H9 (cell line): Measurements from ENCODE around the gene RABGAP1L. TPM values are rescaled to one million over a fixed set of nuclear protein-coding genes. Genes with fewer than 3 reads are reported as not detected.

Experiments
- DNase-seq: peaks from one replicate; pipeline ENCODE4 v3.0.0-alpha.2; 2017
- H2AFZ ChIP-seq: one replicate; pipeline ENCODE4 v1.6.1; 2013; ENCODE audit warnings: mild to moderate bottlenecking, low read length, control low read depth, moderate library complexity
- H2AK5ac ChIP-seq: 2 replicates; pipeline ENCODE4 v1.6.1; 2013; ENCODE audit warnings: low read length, control low read depth, mixed read lengths; ENCODE audit not compliant: insufficient read length
- H2BK120ac ChIP-seq: one replicate; pipeline ENCODE4 v1.6.1; 2013; ENCODE audit warnings: low read depth, mild to moderate bottlenecking, low read length, control low read depth, inconsistent platforms; ENCODE audit not compliant: poor library complexity, severe bottlenecking
- H2BK12ac ChIP-seq: 2 replicates; pipeline ENCODE4 v1.6.1; 2013; ENCODE audit warnings: low read length, control low read depth, mixed read lengths, low read depth; ENCODE audit not compliant: insufficient read length
- H2BK15ac ChIP-seq: 2 replicates; pipeline ENCODE4 v1.6.1; 2013; ENCODE audit warnings: low read depth, low read length, control low read depth
- H2BK20ac ChIP-seq: one replicate; pipeline ENCODE4 v1.6.1; 2013; ENCODE audit warnings: low read depth, mild to moderate bottlenecking, low read length, control low read depth, inconsistent platforms; ENCODE audit not compliant: poor library complexity, severe bottlenecking
- H2BK5ac ChIP-seq: 2 replicates; pipeline ENCODE4 v1.6.1; 2013; ENCODE audit warnings: low read length, control low read depth, mixed read lengths; ENCODE audit not compliant: insufficient read length
- H3K14ac ChIP-seq: 2 replicates; pipeline ENCODE4 v1.6.1; 2013; ENCODE audit warnings: low read length, control low read depth; ENCODE audit not compliant: insufficient read depth
- H3K18ac ChIP-seq: 2 replicates; pipeline ENCODE4 v1.6.1; 2013; ENCODE audit warnings: low read depth, mild to moderate bottlenecking, mixed read lengths, low read length, control low read depth; ENCODE audit not compliant: insufficient read length
- H3K23ac ChIP-seq: 2 replicates; pipeline ENCODE4 v1.6.1; 2013; ENCODE audit warnings: low read length, control low read depth, mixed read lengths, low read depth; ENCODE audit not compliant: insufficient read length
- H3K23me2 ChIP-seq: 2 replicates; pipeline ENCODE4 v1.6.1; 2013; ENCODE audit warnings: low read depth, mild to moderate bottlenecking, mixed read lengths, low read length, control low read depth; ENCODE audit not compliant: insufficient read length, poor library complexity, severe bottlenecking
- H3K27ac ChIP-seq: 2 replicates; pipeline ENCODE4 v1.5.1; 2013; ENCODE audit warnings: low read length, control low read depth, mixed read lengths, low read depth; ENCODE audit not compliant: insufficient read length
- H3K27me3 ChIP-seq: 2 replicates; pipeline ENCODE4 v1.6.1; 2013; ENCODE audit warnings: low read length, control low read depth, inconsistent platforms; ENCODE audit not compliant: insufficient read depth
- H3K4ac ChIP-seq: 2 replicates; pipeline ENCODE4 v1.6.1; 2013; ENCODE audit warnings: low read depth, mild to moderate bottlenecking, control low read depth, inconsistent platforms, low read length, moderate library complexity
- H3K4me1 ChIP-seq: 2 replicates; pipeline ENCODE4 v1.6.1; 2013; ENCODE audit warnings: low read length, control low read depth, inconsistent platforms; ENCODE audit not compliant: insufficient read depth
- H3K4me2 ChIP-seq: 2 replicates; pipeline ENCODE4 v1.6.1; 2013; ENCODE audit warnings: low read length, control low read depth, mixed read lengths; ENCODE audit not compliant: insufficient read length, insufficient read depth
- H3K56ac ChIP-seq: 2 replicates; pipeline ENCODE4 v1.6.1; 2013; ENCODE audit warnings: low read depth, mild to moderate bottlenecking, mixed read lengths, low read length, control low read depth; ENCODE audit not compliant: insufficient read length
- H3K79me1 ChIP-seq: 2 replicates; pipeline ENCODE4 v1.6.1; 2013; ENCODE audit warnings: low read depth, mild to moderate bottlenecking, moderate library complexity, low read length, control low read depth, inconsistent platforms; ENCODE audit not compliant: insufficient read depth, poor library complexity, severe bottlenecking
- H3K79me2 ChIP-seq: 2 replicates; pipeline ENCODE4 v1.6.1; 2013; ENCODE audit warnings: low read length, control low read depth, inconsistent platforms; ENCODE audit not compliant: insufficient read depth
- H3K9ac ChIP-seq: 2 replicates; pipeline ENCODE4 v1.6.1; 2013; ENCODE audit warnings: low read length, control low read depth, mixed read lengths; ENCODE audit not compliant: insufficient read length; ENCODE audit errors: extremely low read depth
- H3K9me3 ChIP-seq: one replicate; pipeline ENCODE4 v1.6.1; 2013; ENCODE audit warnings: low read depth, low read length, inconsistent platforms; ENCODE audit not compliant: control insufficient read depth
- H3T11ph ChIP-seq: one replicate; pipeline ENCODE4 v1.6.1; 2013; ENCODE audit warnings: mild to moderate bottlenecking, low read length, control low read depth, inconsistent platforms
- H4K20me1 ChIP-seq: one replicate; pipeline ENCODE4 v1.6.1; 2013; ENCODE audit not compliant: control insufficient read depth, insufficient read length, insufficient read depth
- H4K5ac ChIP-seq: 2 replicates; pipeline ENCODE4 v1.6.1; 2013; ENCODE audit warnings: low read depth, mild to moderate bottlenecking, mixed read lengths, low read length, control low read depth; ENCODE audit not compliant: insufficient read length
- H4K8ac ChIP-seq: replicated peaks from 2 replicates; pipeline ENCODE4 v1.6.1; 2013; ENCODE audit warnings: low read length, control low read depth, mixed read lengths, low read depth; ENCODE audit not compliant: insufficient read length
- H4K91ac ChIP-seq: 2 replicates; pipeline ENCODE4 v1.6.1; 2013; ENCODE audit warnings: low read depth, mild to moderate bottlenecking, moderate library complexity, mixed read lengths, low read length, control low read depth; ENCODE audit not compliant: insufficient read length
- H3K27ac Mint-ChIP-seq, 3 experiments: 2 replicates in 2 of 3; 3 replicates in 1 of 3; pipeline ENCODE4 v1.8.0; 2020 to 2021; ENCODE audit warnings: mixed read lengths in 3 of 3, mild to moderate bottlenecking in 1 of 3, moderate library complexity in 1 of 3
- H3K27me3 Mint-ChIP-seq: 2 replicates; pipeline ENCODE4 v1.8.0; 2021; ENCODE audit warnings: low read depth, mild to moderate bottlenecking, moderate library complexity, mixed read lengths
- H3K36me3 Mint-ChIP-seq, 3 experiments: 2 replicates in 2 of 3; 3 replicates in 1 of 3; pipeline ENCODE4 v1.8.0; 2020 to 2021; ENCODE audit warnings: low read depth in 3 of 3, mixed read lengths in 3 of 3; ENCODE audit not compliant: insufficient read depth in 1 of 3
- H3K4me1 Mint-ChIP-seq, 2 experiments: 2 replicates each; pipeline ENCODE4 v1.8.0; 2020; ENCODE audit warnings: mixed read lengths in 2 of 2
- H3K4me3 Mint-ChIP-seq, 2 experiments: 2 replicates in 1 of 2; 3 replicates in 1 of 2; pipeline ENCODE4 v1.8.0; 2020 to 2021; ENCODE audit warnings: mild to moderate bottlenecking in 2 of 2, mixed read lengths in 2 of 2, moderate library complexity in 1 of 2
- H3K9me3 Mint-ChIP-seq, 2 experiments: 2 replicates in 1 of 2; 3 replicates in 1 of 2; pipeline ENCODE4 v1.8.0; 2020; ENCODE audit warnings: mild to moderate bottlenecking in 2 of 2, mixed read lengths in 2 of 2, moderate library complexity in 1 of 2
- WGBS: extraction: QIAGEN DNeasy Blood & Tissue Kit; methylation state at CpG from one replicate; pipeline ENCODE4 v1.1.7; 2013; ENCODE audit warnings: missing lambda C conversion rate, low lambda C conversion rate, mixed read lengths; ENCODE audit not compliant: insufficient read length; ENCODE audit errors: extremely low coverage; 5-methylcytosine and 5-hydroxymethylcytosine counted together
- total RNA-seq: library from RNA; stranded (reverse); gene quantifications from 2 replicates; pipeline ENCODE4 v1.2.1, GENCODE V29; 2021
- TF ChIP-seq, protein P1 (sequence below): fragments of 200-600 bp; sonication (generic); conservative IDR thresholded peaks from 3 replicates; pipeline ENCODE4 v1.8.0; 2021; ENCODE audit warnings: antibody characterized with exemption, mild to moderate bottlenecking

Gene RABGAP1L
- total RNA-seq, 1 experiment from 2014 or later: 147 TPM

GRCh38 chr1:174884566-174884965 is 725.2 kb downstream of the RABGAP1L start:
- no peaks in the 10 kb centered on the region for H3K23me2 ChIP-seq
- H2BK20ac ChIP-seq: no peak overlapping the region
- no peak overlapping the region for H3K4ac ChIP-seq
- peak overlapping the region in 1 of 3 experiments; percentile 64; a peak in 1 of 7 replicates for H3K27ac Mint-ChIP-seq
- H3K4me1 Mint-ChIP-seq: peaks cover 29 to 33% of the 10 kb centered on the region in 2 experiments
- H3K9me3 Mint-ChIP-seq: no peaks in the 10 kb centered on the region
- H3K9me3 ChIP-seq: no peaks in the 10 kb centered on the region
- no peaks in the 10 kb centered on the region for H4K20me1 ChIP-seq
- H3K4me3 Mint-ChIP-seq: no peak overlapping the region
- H2BK12ac ChIP-seq: no peak overlapping the region
- no peak overlapping the region for H2BK120ac ChIP-seq
- H4K8ac ChIP-seq: no peak overlapping the region
- no peak overlapping the region for H3K27ac ChIP-seq
- H3K79me1 ChIP-seq: peaks cover 3% of the 10 kb centered on the region
- no peak overlapping the region for H4K91ac ChIP-seq
- no peak overlapping the region for H3K56ac ChIP-seq
- H2BK5ac ChIP-seq: no peak overlapping the region
- H3K18ac ChIP-seq: no peak overlapping the region
- H3K27me3 Mint-ChIP-seq: no peaks in the 10 kb centered on the region; the same call in 1 of the 2 replicates
- H3K27me3 ChIP-seq: no peaks in the 10 kb centered on the region
- no peak overlapping the region for H2AK5ac ChIP-seq
- H3K4me2 ChIP-seq: no peak overlapping the region
- TF ChIP-seq, protein P1, sequence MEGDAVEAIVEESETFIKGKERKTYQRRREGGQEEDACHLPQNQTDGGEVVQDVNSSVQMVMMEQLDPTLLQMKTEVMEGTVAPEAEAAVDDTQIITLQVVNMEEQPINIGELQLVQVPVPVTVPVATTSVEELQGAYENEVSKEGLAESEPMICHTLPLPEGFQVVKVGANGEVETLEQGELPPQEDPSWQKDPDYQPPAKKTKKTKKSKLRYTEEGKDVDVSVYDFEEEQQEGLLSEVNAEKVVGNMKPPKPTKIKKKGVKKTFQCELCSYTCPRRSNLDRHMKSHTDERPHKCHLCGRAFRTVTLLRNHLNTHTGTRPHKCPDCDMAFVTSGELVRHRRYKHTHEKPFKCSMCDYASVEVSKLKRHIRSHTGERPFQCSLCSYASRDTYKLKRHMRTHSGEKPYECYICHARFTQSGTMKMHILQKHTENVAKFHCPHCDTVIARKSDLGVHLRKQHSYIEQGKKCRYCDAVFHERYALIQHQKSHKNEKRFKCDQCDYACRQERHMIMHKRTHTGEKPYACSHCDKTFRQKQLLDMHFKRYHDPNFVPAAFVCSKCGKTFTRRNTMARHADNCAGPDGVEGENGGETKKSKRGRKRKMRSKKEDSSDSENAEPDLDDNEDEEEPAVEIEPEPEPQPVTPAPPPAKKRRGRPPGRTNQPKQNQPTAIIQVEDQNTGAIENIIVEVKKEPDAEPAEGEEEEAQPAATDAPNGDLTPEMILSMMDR: no peak
- no peak overlapping the region for H3K9ac ChIP-seq
- H4K5ac ChIP-seq: no peak overlapping the region
- no peak overlapping the region for H2BK15ac ChIP-seq
- no peak overlapping the region for H3K23ac ChIP-seq
- H3T11ph ChIP-seq: no peak overlapping the region
- no peak overlapping the region for H2AFZ ChIP-seq
- peaks cover 46 to 86% (median 83%) of the 10 kb centered on the region in 3 experiments for H3K36me3 Mint-ChIP-seq
- H3K79me2 ChIP-seq: peaks cover 19% of the 10 kb centered on the region; the same call in 1 of the 2 replicates
- DNase-seq: no peak
- no peak overlapping the region for H3K14ac ChIP-seq
- no peaks in the 10 kb centered on the region for H3K4me1 ChIP-seq
- no CpG with 5 or more reads among the region's 2 CpGs for WGBS
